Mesangial cell (primary cell): ENCODE data around the gene NAXE. TPM values are rescaled to one million over a fixed set of nuclear protein-coding genes. Genes with fewer than 3 reads are reported as not detected.

Source experiments
- total RNA-seq: library from RNA; depleted of rRNA; stranded (reverse); fragments of >200 nt; gene quantifications from 2 replicates; pipeline ENCODE4 v1.2.3, GENCODE V29; 2015

NAXE gene
- 116 and 139 TPM in 2 replicates for total RNA-seq

GRCh38 chr1:156591432-156592157, at the start of gene NAXE:
TSS of gene NAXE (plus strand) at chr1:156591776. CDS start at chr1:156591805, 29 bp downstream.

GRCh38 chr1:156571919-156572662, 19.5 kb upstream of the NAXE start, which contains the start of gene IQGAP3:
TSS of gene IQGAP3 (minus strand) at chr1:156572565. CDS start at chr1:156572529, 36 bp downstream.

GRCh38 chr1:156579472-156579871, 12.1 kb upstream of the NAXE start, which contains the start of gene TTC24:
TSS of gene TTC24 (plus strand) at chr1:156579723. CDS start at chr1:156581365, 1,642 bp downstream.

GRCh38 chr1:156601122-156601830, 9.7 kb downstream of the NAXE start, which contains the start of gene GPATCH4:
TSS of gene GPATCH4 (minus strand) at chr1:156601479.

GRCh38 chr1:156618853-156619581, 27.4 kb downstream of the NAXE start, which contains the start of gene HAPLN2:
TSS of gene HAPLN2 (plus strand) at chr1:156619415. CDS start at chr1:156623491, 4,076 bp downstream.

GRCh38 chr1:156641761-156642264, 50.2 kb downstream of the NAXE start, which contains the start of gene BCAN:
TSS of gene BCAN (plus strand) at chr1:156642117. CDS start at chr1:156646055, 3,938 bp downstream.

Other genes with a start within 250 kb of the NAXE start
- gene RHBG, start 222.6 kb upstream of the NAXE start, total RNA-seq = not detected in 2 replicates
- 16.5 and 30.7 TPM in 2 replicates for gene MEF2D, start 91.0 kb upstream of the NAXE start, total RNA-seq
- gene IQGAP3, start 19.2 kb upstream of the NAXE start, total RNA-seq = 5.2 and 71.4 TPM in 2 replicates
- gene TTC24, start 12.1 kb upstream of the NAXE start, total RNA-seq = not detected in 2 replicates
- gene GPATCH4, start 9.7 kb downstream of the NAXE start, total RNA-seq = 12.7 and 18.6 TPM in 2 replicates
- gene HAPLN2, start 27.6 kb downstream of the NAXE start, total RNA-seq = 0.25 TPM in 1 of 2 replicates, not detected in the other
- not detected in 2 replicates for gene BCAN, start 50.3 kb downstream of the NAXE start, total RNA-seq
- gene NES, start 85.6 kb downstream of the NAXE start, total RNA-seq = 13.4 and 31.9 TPM in 2 replicates
- 2.1 and 19.6 TPM in 2 replicates for gene CRABP2, start 113.8 kb downstream of the NAXE start, total RNA-seq
- gene METTL25B, start 136.7 kb downstream of the NAXE start, total RNA-seq = 11.7 and 17.1 TPM in 2 replicates
- 15.1 and 19.4 TPM in 2 replicates for gene ISG20L2, start 137.0 kb downstream of the NAXE start, total RNA-seq
- 54.6 and 63.2 TPM in 2 replicates for gene MRPL24, start 149.3 kb downstream of the NAXE start, total RNA-seq
- gene HDGF, start 159.9 kb downstream of the NAXE start, total RNA-seq = 130 and 187 TPM in 2 replicates
- gene PRCC, start 175.8 kb downstream of the NAXE start, total RNA-seq = 43.4 and 46.6 TPM in 2 replicates
- gene SH2D2A, start 225.1 kb downstream of the NAXE start, total RNA-seq = 2.3 and 2.7 TPM in 2 replicates